Measurements from ENCODE around the gene PIH1D1. TPM values are rescaled to one million over a fixed set of nuclear protein-coding genes. Genes with fewer than 3 reads are reported as not detected.

Gene PIH1D1
- total and polyA plus RNA-seq, 2 of the 13 experiments (the other 11 are each of a cell fraction or from before 2014, with no cell fraction given) = 110 to 137 TPM

DNA sequence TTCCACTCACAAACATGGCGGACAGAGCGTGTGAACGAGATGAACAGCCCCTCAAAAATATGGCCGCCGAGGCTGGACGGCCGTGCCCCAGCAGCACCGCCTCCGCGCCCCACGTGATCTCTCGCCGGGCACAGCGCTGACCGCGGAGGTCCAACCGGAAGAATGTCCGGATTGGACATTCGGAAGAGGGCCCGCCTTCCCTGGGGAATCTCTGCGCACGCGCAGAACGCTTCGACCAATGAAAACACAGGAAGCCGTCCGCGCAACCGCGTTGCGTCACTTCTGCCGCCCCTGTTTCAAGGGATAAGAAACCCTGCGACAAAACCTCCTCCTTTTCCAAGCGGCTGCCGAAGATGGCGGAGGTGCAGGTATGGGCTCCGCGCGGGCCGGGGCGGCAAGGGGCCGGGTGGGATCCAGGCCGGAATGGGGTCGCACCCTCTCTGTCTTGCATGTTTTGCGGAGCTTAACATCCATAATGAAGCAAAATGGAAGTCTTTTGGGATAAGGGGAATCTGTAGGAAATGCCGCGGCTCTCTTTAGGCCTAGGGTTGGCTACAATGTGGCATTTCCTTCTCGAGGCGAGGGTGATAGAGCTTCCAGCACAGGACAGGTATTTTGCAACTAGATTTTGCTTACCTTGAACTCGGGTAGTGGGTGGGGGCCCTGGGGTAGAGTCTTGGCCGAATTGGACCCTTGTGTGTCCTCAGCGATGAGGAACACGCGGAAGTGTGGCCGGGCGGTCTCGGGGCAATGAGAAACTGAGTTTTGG, 35.8 kb upstream of the PIH1D1 start, which contains the start of gene RPL13A (continued):
- TF ChIP-seq, protein P1, sequence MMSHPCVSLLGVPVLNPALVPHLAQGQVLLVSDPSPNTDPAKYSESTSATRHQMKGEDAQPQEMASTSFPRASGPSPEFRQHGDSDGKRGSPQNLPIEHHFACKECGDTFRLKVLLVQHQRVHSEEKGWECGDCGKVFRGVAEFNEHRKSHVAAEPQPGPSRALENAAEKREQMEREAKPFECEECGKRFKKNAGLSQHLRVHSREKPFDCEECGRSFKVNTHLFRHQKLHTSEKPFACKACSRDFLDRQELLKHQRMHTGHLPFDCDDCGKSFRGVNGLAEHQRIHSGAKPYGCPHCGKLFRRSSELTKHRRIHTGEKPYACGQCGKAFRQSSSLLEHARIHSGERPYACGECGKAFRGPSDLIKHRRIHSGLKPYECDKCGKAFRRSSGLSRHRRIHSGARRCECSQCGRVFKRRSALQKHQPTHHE (CRISPR knock-in tag; IDR thresholded peaks at IDR 0.05; ENCODE audit: borderline replicate concordance) = peak; percentile 85; the same call in 1 of the 2 replicates
- peak; percentile 34; the same call in 1 of the 2 replicates for TF ChIP-seq ARNTL (CRISPR knock-in tag; IDR thresholded peaks at IDR 0.05)
- TF ChIP-seq, protein P2, sequence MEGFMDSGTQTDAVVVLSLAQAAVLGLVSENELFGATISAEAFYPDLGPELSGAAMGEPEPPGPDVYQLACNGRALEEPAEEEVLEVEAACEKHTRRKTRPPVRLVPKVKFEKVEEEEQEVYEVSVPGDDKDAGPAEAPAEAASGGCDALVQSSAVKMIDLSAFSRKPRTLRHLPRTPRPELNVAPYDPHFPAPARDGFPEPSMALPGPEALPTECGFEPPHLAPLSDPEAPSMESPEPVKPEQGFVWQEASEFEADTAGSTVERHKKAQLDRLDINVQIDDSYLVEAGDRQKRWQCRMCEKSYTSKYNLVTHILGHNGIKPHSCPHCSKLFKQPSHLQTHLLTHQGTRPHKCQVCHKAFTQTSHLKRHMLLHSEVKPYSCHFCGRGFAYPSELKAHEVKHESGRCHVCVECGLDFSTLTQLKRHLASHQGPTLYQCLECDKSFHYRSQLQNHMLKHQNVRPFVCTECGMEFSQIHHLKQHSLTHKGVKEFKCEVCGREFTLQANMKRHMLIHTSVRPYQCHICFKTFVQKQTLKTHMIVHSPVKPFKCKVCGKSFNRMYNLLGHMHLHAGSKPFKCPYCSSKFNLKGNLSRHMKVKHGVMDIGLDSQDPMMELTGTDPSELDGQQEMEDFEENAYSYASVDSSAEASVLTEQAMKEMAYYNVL (CRISPR knock-in tag; IDR thresholded peaks at IDR 0.05; ENCODE audit: borderline replicate concordance) = peak; percentile 64; the same call in 1 of the 2 replicates
- no peak for TF ChIP-seq GPN1 (CRISPR knock-in tag; IDR thresholded peaks at IDR 0.05; ENCODE audit: borderline replicate concordance)
- TF ChIP-seq CENPT (CRISPR knock-in tag; IDR thresholded peaks at IDR 0.05; ENCODE audit: low read depth) = 0 out of 2 replicates have a peak, but pooled peaks have one; percentile 17
- TF ChIP-seq, protein P3, sequence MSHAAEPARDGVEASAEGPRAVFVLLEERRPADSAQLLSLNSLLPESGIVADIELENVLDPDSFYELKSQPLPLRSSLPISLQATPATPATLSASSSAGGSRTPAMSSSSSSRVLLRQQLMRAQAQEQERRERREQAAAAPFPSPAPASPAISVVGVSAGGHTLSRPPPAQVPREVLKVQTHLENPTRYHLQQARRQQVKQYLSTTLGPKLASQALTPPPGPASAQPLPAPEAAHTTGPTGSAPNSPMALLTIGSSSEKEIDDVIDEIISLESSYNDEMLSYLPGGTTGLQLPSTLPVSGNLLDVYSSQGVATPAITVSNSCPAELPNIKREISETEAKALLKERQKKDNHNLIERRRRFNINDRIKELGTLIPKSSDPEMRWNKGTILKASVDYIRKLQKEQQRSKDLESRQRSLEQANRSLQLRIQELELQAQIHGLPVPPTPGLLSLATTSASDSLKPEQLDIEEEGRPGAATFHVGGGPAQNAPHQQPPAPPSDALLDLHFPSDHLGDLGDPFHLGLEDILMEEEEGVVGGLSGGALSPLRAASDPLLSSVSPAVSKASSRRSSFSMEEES (CRISPR knock-in tag; IDR thresholded peaks at IDR 0.05) = peak; percentile 80
- TF ChIP-seq, protein P4, sequence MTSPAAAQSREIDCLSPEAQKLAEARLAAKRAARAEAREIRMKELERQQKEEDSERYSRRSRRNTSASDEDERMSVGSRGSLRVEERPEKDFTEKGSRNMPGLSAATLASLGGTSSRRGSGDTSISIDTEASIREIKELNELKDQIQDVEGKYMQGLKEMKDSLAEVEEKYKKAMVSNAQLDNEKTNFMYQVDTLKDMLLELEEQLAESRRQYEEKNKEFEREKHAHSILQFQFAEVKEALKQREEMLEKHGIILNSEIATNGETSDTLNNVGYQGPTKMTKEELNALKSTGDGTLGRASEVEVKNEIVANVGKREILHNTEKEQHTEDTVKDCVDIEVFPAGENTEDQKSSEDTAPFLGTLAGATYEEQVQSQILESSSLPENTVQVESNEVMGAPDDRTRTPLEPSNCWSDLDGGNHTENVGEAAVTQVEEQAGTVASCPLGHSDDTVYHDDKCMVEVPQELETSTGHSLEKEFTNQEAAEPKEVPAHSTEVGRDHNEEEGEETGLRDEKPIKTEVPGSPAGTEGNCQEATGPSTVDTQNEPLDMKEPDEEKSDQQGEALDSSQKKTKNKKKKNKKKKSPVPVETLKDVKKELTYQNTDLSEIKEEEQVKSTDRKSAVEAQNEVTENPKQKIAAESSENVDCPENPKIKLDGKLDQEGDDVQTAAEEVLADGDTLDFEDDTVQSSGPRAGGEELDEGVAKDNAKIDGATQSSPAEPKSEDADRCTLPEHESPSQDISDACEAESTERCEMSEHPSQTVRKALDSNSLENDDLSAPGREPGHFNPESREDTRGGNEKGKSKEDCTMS (CRISPR knock-in tag; conservative IDR thresholded peaks at IDR 0.05) = no peak
- no peak for TF ChIP-seq ZNF678 (CRISPR knock-in tag; IDR thresholded peaks at IDR 0.05)
- peak; percentile 45; the same call in 1 of the 2 replicates for TF ChIP-seq MIER2 (CRISPR knock-in tag; IDR thresholded peaks at IDR 0.05)
- TF ChIP-seq ZMYM2 (CRISPR knock-in tag; IDR thresholded peaks at IDR 0.05) = no peak
- peak; percentile 54; the same call in 1 of the 2 replicates for TF ChIP-seq SSRP1 (CRISPR knock-in tag; IDR thresholded peaks at IDR 0.05)
- TF ChIP-seq ZNF773 (CRISPR knock-in tag; IDR thresholded peaks at IDR 0.05; ENCODE audit: borderline replicate concordance) = 0 out of 2 replicates have a peak, but pooled peaks have one; percentile 55
- TF ChIP-seq ZNF350 (CRISPR knock-in tag; IDR thresholded peaks at IDR 0.05; ENCODE audit: borderline replicate concordance, low read depth) = no peak; the same call in 1 of the 2 replicates
- TF ChIP-seq ZNF17 (CRISPR knock-in tag; IDR thresholded peaks at IDR 0.05) = no peak
- TF ChIP-seq FOSL2 (CRISPR knock-in tag; IDR thresholded peaks at IDR 0.05) = peak; percentile 52; the same call in 1 of the 2 replicates
- TF ChIP-seq HOXD1 (CRISPR knock-in tag; IDR thresholded peaks at IDR 0.05) = no peak
- TF ChIP-seq, protein P5, sequence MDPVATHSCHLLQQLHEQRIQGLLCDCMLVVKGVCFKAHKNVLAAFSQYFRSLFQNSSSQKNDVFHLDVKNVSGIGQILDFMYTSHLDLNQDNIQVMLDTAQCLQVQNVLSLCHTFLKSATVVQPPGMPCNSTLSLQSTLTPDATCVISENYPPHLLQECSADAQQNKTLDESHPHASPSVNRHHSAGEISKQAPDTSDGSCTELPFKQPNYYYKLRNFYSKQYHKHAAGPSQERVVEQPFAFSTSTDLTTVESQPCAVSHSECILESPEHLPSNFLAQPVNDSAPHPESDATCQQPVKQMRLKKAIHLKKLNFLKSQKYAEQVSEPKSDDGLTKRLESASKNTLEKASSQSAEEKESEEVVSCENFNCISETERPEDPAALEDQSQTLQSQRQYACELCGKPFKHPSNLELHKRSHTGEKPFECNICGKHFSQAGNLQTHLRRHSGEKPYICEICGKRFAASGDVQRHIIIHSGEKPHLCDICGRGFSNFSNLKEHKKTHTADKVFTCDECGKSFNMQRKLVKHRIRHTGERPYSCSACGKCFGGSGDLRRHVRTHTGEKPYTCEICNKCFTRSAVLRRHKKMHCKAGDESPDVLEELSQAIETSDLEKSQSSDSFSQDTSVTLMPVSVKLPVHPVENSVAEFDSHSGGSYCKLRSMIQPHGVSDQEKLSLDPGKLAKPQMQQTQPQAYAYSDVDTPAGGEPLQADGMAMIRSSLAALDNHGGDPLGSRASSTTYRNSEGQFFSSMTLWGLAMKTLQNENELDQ (CRISPR knock-in tag; IDR thresholded peaks at IDR 0.05; ENCODE audit: borderline replicate concordance) = peak; percentile 72; the same call in 1 of the 2 replicates
- TF ChIP-seq KDM4B (CRISPR knock-in tag; IDR thresholded peaks at IDR 0.05) = peak; percentile 63; the same call in 1 of the 2 replicates
- TF ChIP-seq MIER3 (CRISPR knock-in tag; IDR thresholded peaks at IDR 0.05; ENCODE audit: borderline replicate concordance) = peak; percentile 75
